HepG2 (cell line): Measurements from ENCODE around the gene ATP5MG. TPM values are rescaled to one million over a fixed set of nuclear protein-coding genes. Genes with fewer than 3 reads are reported as not detected.

Source experiments
- BRCA1 ChIP-seq: sonication (generic); formaldehyde crosslinking; IDR thresholded peaks from 2 replicates; pipeline ENCODE4 v1.4.0; 2020; ENCODE audit warnings: missing genetic modification reagents
- CSRNP2 ChIP-seq: sonication (generic); formaldehyde crosslinking; conservative IDR thresholded peaks from 2 replicates; pipeline ENCODE4 v1.8.0; 2022; ENCODE audit warnings: low read depth, missing genetic modification reagents
- DZIP1 ChIP-seq: sonication (generic); formaldehyde crosslinking; IDR thresholded peaks from 2 replicates; pipeline ENCODE4 v1.5.0; 2020; ENCODE audit warnings: mild to moderate bottlenecking, missing genetic modification reagents
- ELF4 ChIP-seq: sonication (generic); formaldehyde crosslinking; IDR thresholded peaks from 2 replicates; pipeline ENCODE4 v1.5.0; 2020; ENCODE audit warnings: missing genetic modification reagents, mild to moderate bottlenecking, moderate library complexity, borderline replicate concordance
- FOXM1 ChIP-seq: sonication (generic); formaldehyde crosslinking; IDR thresholded peaks from 2 replicates; pipeline ENCODE4 v1.5.0; 2020; ENCODE audit warnings: missing genetic modification reagents
- NONO ChIP-seq, 2 experiments: fragments of 450-650 bp in 1 of 2; sonication (generic) in 1 of 2; formaldehyde crosslinking in 1 of 2; IDR thresholded peaks in 1 of 2; conservative IDR thresholded peaks in 1 of 2; 2 replicates each; pipeline versions ENCODE4 v1.6.1 to v1.8.0; 2017 to 2022; ENCODE audit warnings: mild to moderate bottlenecking in 1 of 2, missing genetic modification reagents in 1 of 2, moderate library complexity in 1 of 2
- PAWR ChIP-seq: sonication (generic); formaldehyde crosslinking; IDR thresholded peaks from 2 replicates; pipeline ENCODE4 v1.4.0; 2020; ENCODE audit warnings: missing genetic modification reagents, mild to moderate bottlenecking, borderline replicate concordance
- POLR2A ChIP-seq, 2 experiments: IDR thresholded peaks; 2 replicates each; pipeline ENCODE4 v1.6.1; 2011; ENCODE audit warnings: low read depth in 2 of 2, low read length in 2 of 2, mild to moderate bottlenecking in 1 of 2, moderate library complexity in 1 of 2; ENCODE audit not compliant: insufficient read depth in 1 of 2
- PRMT3 ChIP-seq: sonication (generic); formaldehyde crosslinking; IDR thresholded peaks from 2 replicates; pipeline ENCODE4 v1.8.1; 2022; ENCODE audit warnings: low read depth, mild to moderate bottlenecking, moderate library complexity, missing genetic modification reagents, borderline replicate concordance
- SP1 ChIP-seq, 2 experiments: fragments of 450-650 bp in 1 of 2; sonication (generic) in 1 of 2; formaldehyde crosslinking in 1 of 2; IDR thresholded peaks; 2 replicates each; pipeline versions ENCODE4 v1.4.0 to v1.6.1; 2016 to 2020; ENCODE audit warnings: missing genetic modification reagents in 1 of 2
- SRSF4 ChIP-seq: fragments of 200-400 bp; formaldehyde crosslinking; IDR thresholded peaks from one replicate; pipeline ENCODE4 v1.6.1; 2018; ENCODE audit warnings: mild to moderate bottlenecking, low read depth, low read length, moderate library complexity; ENCODE audit not compliant: poor library complexity, severe bottlenecking
- STAT6 ChIP-seq: sonication (generic); formaldehyde crosslinking; IDR thresholded peaks from 2 replicates; pipeline ENCODE4 v1.4.0; 2020; ENCODE audit warnings: missing genetic modification reagents, mild to moderate bottlenecking, borderline replicate concordance
- THAP8 ChIP-seq: sonication (generic); formaldehyde crosslinking; IDR thresholded peaks from 2 replicates; pipeline ENCODE4 v1.5.1; 2020; ENCODE audit warnings: missing genetic modification reagents, mild to moderate bottlenecking, borderline replicate concordance
- ZC3H4 ChIP-seq: sonication (generic); formaldehyde crosslinking; IDR thresholded peaks from 2 replicates; pipeline ENCODE4 v1.4.0; 2020; ENCODE audit warnings: missing genetic modification reagents, borderline replicate concordance
- ZKSCAN5 ChIP-seq: sonication (generic); formaldehyde crosslinking; IDR thresholded peaks from 2 replicates; pipeline ENCODE4 v1.5.1; 2020; ENCODE audit warnings: mild to moderate bottlenecking, missing genetic modification reagents
- ZNF501 ChIP-seq: sonication (generic); formaldehyde crosslinking; IDR thresholded peaks from 2 replicates; pipeline ENCODE4 v1.5.1; 2020; ENCODE audit warnings: mild to moderate bottlenecking, moderate library complexity, missing genetic modification reagents
- ZNF639 ChIP-seq: conservative IDR thresholded peaks from 2 replicates; pipeline ENCODE4 v1.6.1; 2018; ENCODE audit warnings: missing genetic modification reagents
- polyA plus RNA-seq, 8 experiments: library from polyadenylated mRNA; depleted of rRNA in 3 of 8; stranded (reverse) in 7 of 8; unstranded in 1 of 8; fragments of >200 nt; fragmentation: Illumina TruSeq in 4 of 8; extraction: Trizol in 4 of 8; gene quantifications; 2 replicates each; pipeline versions ENCODE4 v1.2.1 to v1.2.3, GENCODE V29; 2011 to 2016; ENCODE audit warnings: low read depth in 4 of 8, missing spikeins in 1 of 8, mixed read lengths in 1 of 8; ENCODE audit not compliant: insufficient read depth in 1 of 8
- total RNA-seq, 5 experiments: library from RNA; depleted of rRNA; stranded (reverse); fragments of >200 nt; fragmentation: Illumina TruSeq; extraction: Trizol; gene quantifications; 2 replicates each; pipeline ENCODE4 v1.2.3, GENCODE V29; 2016; ENCODE audit warnings: low read depth in 1 of 5

ATP5MG gene
- total and polyA plus RNA-seq, 2 of the 13 experiments (the other 11 are each of a cell fraction or from before 2014, with no cell fraction given): 260 to 320 TPM

GRCh38 chr11:118434553-118435289 lies 33.3 kb downstream of the ATP5MG start (continued):
- TF ChIP-seq ZNF639 (no peak), FOXM1 (CRISPR knock-in tag) (no peak), ZNF501 (CRISPR knock-in tag) (peak; percentile 24; the same call in 1 of the 2 replicates), POLR2A (IDR thresholded peaks at IDR 0.05; ENCODE audit: insufficient read depth in 1 of 2, low read depth in 2 of 2, low read length in 2 of 2) (peak; percentile 9 to 26; a peak in 1 of 4 replicates), SP1 (IDR thresholded peaks at IDR 0.05) (no peak), SP1 (CRISPR knock-in tag; IDR thresholded peaks at IDR 0.05) (no peak), ZKSCAN5 (CRISPR knock-in tag) (no peak), ZC3H4 (no peak), BRCA1 (CRISPR knock-in tag) (no peak), CSRNP2 (CRISPR knock-in tag) (no peak), ELF4 (no peak), NONO (IDR thresholded peaks at IDR 0.05) (no peak), NONO (CRISPR knock-in tag; conservative IDR thresholded peaks at IDR 0.05) (0 out of 2 replicates have a peak, but pooled peaks have one; percentile 37), STAT6 (CRISPR knock-in tag) (no peak), DZIP1 (0 out of 2 replicates have a peak, but pooled peaks have one; percentile 57), PRMT3 (CRISPR knock-in tag) (no peak), PAWR (CRISPR knock-in tag) (no peak), SRSF4 (no peak), THAP8 (CRISPR knock-in tag) (no peak)
